ENCODE results near the gene SNX11.

The SNX11 gene

DNA sequence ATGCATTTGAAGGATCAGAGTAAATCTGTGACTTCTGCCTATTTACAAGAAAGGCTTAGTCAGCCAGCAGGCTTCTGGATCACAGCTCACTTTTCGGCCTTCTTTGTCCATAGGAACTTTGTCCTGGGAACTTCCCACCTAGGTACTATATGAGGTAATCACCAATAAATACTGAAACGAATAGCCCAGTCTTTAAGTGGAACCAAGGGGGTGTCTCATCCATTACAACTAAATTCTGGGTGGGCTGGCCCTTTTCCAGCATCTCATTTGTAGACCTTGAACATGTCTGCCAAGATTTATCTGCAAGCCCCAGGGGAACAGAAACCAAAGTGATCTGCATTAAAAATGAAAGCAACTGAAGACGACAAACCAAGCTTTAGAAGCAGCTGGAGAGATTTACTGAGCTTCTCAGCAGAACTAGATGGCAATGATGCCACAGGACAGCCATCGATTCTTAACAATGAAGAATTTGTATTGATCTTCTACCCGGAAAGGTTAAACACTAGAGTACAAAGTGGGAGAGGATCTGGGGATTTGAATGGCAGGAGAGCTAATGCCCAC is 55.5 kb downstream of the SNX11 start:
- FAIRE-seq = no peak

DNA sequence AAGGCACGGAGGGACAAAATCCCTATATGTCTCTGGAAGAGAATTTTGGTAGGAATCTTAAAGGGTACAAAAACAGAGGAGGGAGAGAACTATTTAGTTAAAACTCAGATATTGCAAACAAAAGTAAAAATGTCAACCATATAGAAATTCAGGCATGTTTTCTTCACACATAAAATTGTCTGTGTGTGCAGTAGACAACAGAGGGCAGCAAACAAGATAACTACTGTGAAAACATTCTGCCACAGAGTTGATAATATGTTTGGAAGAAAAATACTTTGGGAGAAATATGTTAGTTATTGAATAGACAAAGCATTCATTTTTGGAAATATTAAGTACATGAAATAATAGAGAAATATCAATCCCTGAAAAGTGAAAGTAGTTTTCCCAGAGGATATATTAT is 56.2 kb downstream of the SNX11 start:
- FAIRE-seq = no peak

DNA sequence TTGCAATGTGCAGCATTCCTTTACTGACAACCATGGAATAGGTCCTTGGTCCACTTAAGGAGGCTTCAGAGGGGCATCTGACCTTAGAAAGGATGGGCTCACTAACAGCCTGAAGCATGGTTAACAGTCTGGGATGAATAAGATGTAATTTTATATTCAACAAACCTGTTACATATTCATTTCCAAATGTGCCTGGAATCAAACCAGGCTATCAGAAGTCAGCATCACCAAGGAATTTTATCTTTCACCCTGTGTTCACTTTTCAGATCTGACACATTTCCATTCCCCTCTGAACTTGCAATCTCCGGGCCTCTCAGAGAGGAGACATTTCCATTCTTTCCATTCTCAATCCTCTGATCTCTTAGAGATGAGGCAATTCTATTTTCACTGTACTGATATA is 62.4 kb downstream of the SNX11 start:
- FAIRE-seq = no peak

All from islet of Langerhans (tissue), 1 donor.